ENCODE data around the gene AKR1D1. TPM values are rescaled to one million over a fixed set of nuclear protein-coding genes. Genes with fewer than 3 reads are reported as not detected.

The AKR1D1 gene
- total and polyA plus RNA-seq, 10 of the 15 experiments (the other 5 are each of a cell fraction or from before 2014, with no cell fraction given) = 0.09 to 0.34 TPM; not detected in 8

- ChIA-PET CTCF (interaction anchor here (0.8 to 1.6 kb wide), 3 partner anchors 19 to 411 kb away, joined by 3 to 4 read pairs (median 3); no protein-coding TSS in a partner anchor), POLR2A (no interaction called here), SMC1A (ENCODE audit: uncharacterized antibody, unreplicated experiment) (interaction anchor here (0.9 to 1.3 kb wide), 3 partner anchors 7 to 19 kb away, joined by 3 to 4 read pairs (median 3); no protein-coding TSS in a partner anchor), RAD21 (ENCODE audit: unreplicated experiment) (interaction anchor here (1.0 to 1.5 kb wide), 2 partner anchors 44 to 69 kb away, joined by 3 to 7 read pairs; no protein-coding TSS in a partner anchor)
- H3K36me3 ChIP-seq (ENCODE audit: control insufficient read depth in 2 of 2, insufficient read depth in 2 of 2, low read length in 1 of 2) = no peaks in the 10 kb centered on the region
- H3K79me2 ChIP-seq (ENCODE audit: control insufficient read depth, insufficient read depth, low read length) = no peaks in the 10 kb centered on the region
- no peak overlapping the region for H3K9ac ChIP-seq (ENCODE audit: control insufficient read depth, insufficient read depth, low read length)
- H3K4me1 ChIP-seq (ENCODE audit: control insufficient read depth, insufficient read depth, low read length) = no peaks in the 10 kb centered on the region
- BruUV-seq (replicated peaks) = no TSS peak
- TF ChIP-seq TAF1 (IDR thresholded peaks at IDR 0.05; ENCODE audit: borderline replicate concordance, low read depth, low read length) = no peak
- no peak for TF ChIP-seq HDGF (IDR thresholded peaks at IDR 0.05)
- TF ChIP-seq STAT1 (conservative IDR thresholded peaks at IDR 0.05) = no peak
- TF ChIP-seq SIX5 (IDR thresholded peaks at IDR 0.05; ENCODE audit: low read depth, low read length, severe bottlenecking) = no peak
- no peak for TF ChIP-seq EP300 (IDR thresholded peaks at IDR 0.05; ENCODE audit: borderline replicate concordance in 1 of 2, control insufficient read depth in 1 of 2, low read depth in 2 of 2, low read length in 2 of 2)
- TF ChIP-seq CBX3 (IDR thresholded peaks at IDR 0.05; ENCODE audit: borderline replicate concordance, low read depth) = no peak
- TF ChIP-seq MTA3 (IDR thresholded peaks at IDR 0.05; ENCODE audit: borderline replicate concordance, low read length) = no peak
- TF ChIP-seq IKZF1 (conservative IDR thresholded peaks at IDR 0.05) = no peak
- TF ChIP-seq PML (IDR thresholded peaks at IDR 0.05; ENCODE audit: low read length) = no peak
- TF ChIP-seq CHD2 (IDR thresholded peaks at IDR 0.05; ENCODE audit: borderline replicate concordance, low read depth, low read length) = no peak
- no peak for TF ChIP-seq RBBP5 (conservative IDR thresholded peaks at IDR 0.05)
- no peak for TF ChIP-seq SPI1 (IDR thresholded peaks at IDR 0.05; ENCODE audit: borderline replicate concordance, insufficient read depth, low read depth, low read length)
- no peak for TF ChIP-seq ZNF24 (IDR thresholded peaks at IDR 0.05)
- TF ChIP-seq HDAC2 (IDR thresholded peaks at IDR 0.05) = no peak
- no peak for TF ChIP-seq SUPT20H (IDR thresholded peaks at IDR 0.05; ENCODE audit: borderline replicate concordance, control insufficient read depth, low read depth, low read length)
- no peak for TF ChIP-seq MEF2B (IDR thresholded peaks at IDR 0.05; ENCODE audit: partially characterized antibody, poor library complexity, severe bottlenecking)
- peak; percentile 18 for FAIRE-seq
- in situ Hi-C loops (cut with MboI) = no loop called here
- H3K27me3 ChIP-seq (replicated peaks in 1 of 2; ENCODE audit: control insufficient read depth in 2 of 2, insufficient read depth in 2 of 2, low read length in 1 of 2) = no peaks in the 10 kb centered on the region
- WGBS (ENCODE audit: insufficient coverage, insufficient replicate concordance, low lambda C conversion rate, missing lambda C conversion rate) = 71% methylated on average over 3 of the region's 3 CpGs
- no peak for ATAC-seq
- no peaks in the 10 kb centered on the region for H4K20me1 ChIP-seq (ENCODE audit: control insufficient read depth, insufficient read depth)
- H3K27ac ChIP-seq (ENCODE audit: control insufficient read depth, insufficient read depth) = no peak overlapping the region
- intact Hi-C loops (cut with micrococcal nuclease; ENCODE audit: unreplicated experiment) = no loop called here
- H3K9me3 ChIP-seq (replicated peaks; ENCODE audit: control insufficient read depth, insufficient read depth, low read length) = no peaks in the 10 kb centered on the region
- no peak overlapping the region for H3K4me2 ChIP-seq (ENCODE audit: control insufficient read depth, insufficient read depth)
- H2AFZ ChIP-seq (ENCODE audit: control insufficient read depth, low read depth, low read length) = no peak overlapping the region
- no peak overlapping the region for H3K4me3 ChIP-seq
- DNase-seq (ENCODE audit: low read depth, low spot score) = no peak
Observed at GRCh38 chr7:138067774-138068173, 8.5 kb upstream of the AKR1D1 start.

All from GM12878 (cell line).